ENCODE measurements around the gene MMRN1.
A peak's percentile ranks its signal among the peaks of the same experiment; 100 is the strongest.

MMRN1 gene

GRCh38 chr4:89929425-89930159 is 34.9 kb downstream of the MMRN1 start:
- DNase-seq (ENCODE audit: extremely low read depth, insufficient read length), result peak; percentile 12
- no peak for TF ChIP-seq CTCF (IDR thresholded peaks at IDR 0.05; ENCODE audit: insufficient read depth, low read length, poor library complexity, severe bottlenecking)
- H3K27me3 ChIP-seq (replicated peaks; ENCODE audit: control insufficient read depth, insufficient read depth, low read length), result no peaks in the 10 kb centered on the region
- H3K4me3 ChIP-seq (replicated peaks; ENCODE audit: low read depth, low read length), result no peak overlapping the region
- H3K36me3 ChIP-seq (ENCODE audit: control insufficient read depth, insufficient read depth, low read length), result no peaks in the 10 kb centered on the region

- Histone ChIP-seq H3K4me3 (replicated peaks; ENCODE audit: low read depth, low read length) (no peak overlapping the region), H3K27me3 (replicated peaks; ENCODE audit: control insufficient read depth, insufficient read depth, low read length) (no peaks in the 10 kb centered on the region), H3K36me3 (ENCODE audit: control insufficient read depth, insufficient read depth, low read length) (no peaks in the 10 kb centered on the region)
- TF ChIP-seq CTCF (IDR thresholded peaks at IDR 0.05; ENCODE audit: insufficient read depth, low read length, poor library complexity, severe bottlenecking), result no peak
- DNase-seq (ENCODE audit: extremely low read depth, insufficient read length), result no peak
These were observed 44.9 kb downstream of the MMRN1 start for GRCh38 chr4:89939546-89939945.

- no peak for DNase-seq (ENCODE audit: extremely low read depth, insufficient read length)
- no peak for TF ChIP-seq CTCF (IDR thresholded peaks at IDR 0.05; ENCODE audit: insufficient read depth, low read length, poor library complexity, severe bottlenecking)
- no peaks in the 10 kb centered on the region for H3K36me3 ChIP-seq (ENCODE audit: control insufficient read depth, insufficient read depth, low read length)
- no peaks in the 10 kb centered on the region for H3K27me3 ChIP-seq (replicated peaks; ENCODE audit: control insufficient read depth, insufficient read depth, low read length)
- H3K4me3 ChIP-seq (replicated peaks; ENCODE audit: low read depth, low read length), result no peak overlapping the region
These were observed 45.3 kb downstream of the MMRN1 start for GRCh38 chr4:89939994-89940393.

GRCh38 chr4:89942811-89943210 is 48.2 kb downstream of the MMRN1 start:
- H3K36me3 ChIP-seq (ENCODE audit: control insufficient read depth, insufficient read depth, low read length), result no peaks in the 10 kb centered on the region
- no peak for TF ChIP-seq CTCF (IDR thresholded peaks at IDR 0.05; ENCODE audit: insufficient read depth, low read length, poor library complexity, severe bottlenecking)
- no peaks in the 10 kb centered on the region for H3K27me3 ChIP-seq (replicated peaks; ENCODE audit: control insufficient read depth, insufficient read depth, low read length)
- H3K4me3 ChIP-seq (replicated peaks; ENCODE audit: low read depth, low read length), result no peak overlapping the region
- no peak for DNase-seq (ENCODE audit: extremely low read depth, insufficient read length)

GRCh38 chr4:89949782-89950387 is 55.2 kb downstream of the MMRN1 start:
- Histone ChIP-seq H3K4me3 (replicated peaks; ENCODE audit: low read depth, low read length) (no peak overlapping the region), H3K27me3 (replicated peaks; ENCODE audit: control insufficient read depth, insufficient read depth, low read length) (no peaks in the 10 kb centered on the region), H3K36me3 (ENCODE audit: control insufficient read depth, insufficient read depth, low read length) (no peaks in the 10 kb centered on the region)
- no peak for DNase-seq (ENCODE audit: extremely low read depth, insufficient read length)
- TF ChIP-seq CTCF (IDR thresholded peaks at IDR 0.05; ENCODE audit: insufficient read depth, low read length, poor library complexity, severe bottlenecking), result peak; percentile 37
